ENCODE measurements around the gene CDH13.

DNA sequence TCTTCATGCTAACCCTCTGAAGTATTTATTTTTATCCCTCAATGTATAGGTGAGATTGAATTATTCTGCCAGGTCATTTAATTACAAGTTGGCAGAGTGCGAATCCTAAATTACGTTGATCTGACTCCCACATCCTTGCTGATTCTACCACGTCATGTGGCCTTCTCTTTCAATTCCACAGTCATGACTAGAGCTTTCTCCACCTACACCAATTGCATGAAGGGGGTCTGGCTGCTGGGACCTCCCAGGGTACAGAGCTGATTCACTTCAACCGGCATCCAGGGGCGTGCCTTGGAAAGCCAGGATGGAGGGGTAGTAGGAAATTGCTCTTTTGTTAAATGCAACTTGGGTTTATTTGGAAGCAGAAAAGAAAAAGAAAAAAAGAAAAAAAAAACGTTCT, 41.1 kb upstream of the CDH13 start:
- TF ChIP-seq, protein P1, sequence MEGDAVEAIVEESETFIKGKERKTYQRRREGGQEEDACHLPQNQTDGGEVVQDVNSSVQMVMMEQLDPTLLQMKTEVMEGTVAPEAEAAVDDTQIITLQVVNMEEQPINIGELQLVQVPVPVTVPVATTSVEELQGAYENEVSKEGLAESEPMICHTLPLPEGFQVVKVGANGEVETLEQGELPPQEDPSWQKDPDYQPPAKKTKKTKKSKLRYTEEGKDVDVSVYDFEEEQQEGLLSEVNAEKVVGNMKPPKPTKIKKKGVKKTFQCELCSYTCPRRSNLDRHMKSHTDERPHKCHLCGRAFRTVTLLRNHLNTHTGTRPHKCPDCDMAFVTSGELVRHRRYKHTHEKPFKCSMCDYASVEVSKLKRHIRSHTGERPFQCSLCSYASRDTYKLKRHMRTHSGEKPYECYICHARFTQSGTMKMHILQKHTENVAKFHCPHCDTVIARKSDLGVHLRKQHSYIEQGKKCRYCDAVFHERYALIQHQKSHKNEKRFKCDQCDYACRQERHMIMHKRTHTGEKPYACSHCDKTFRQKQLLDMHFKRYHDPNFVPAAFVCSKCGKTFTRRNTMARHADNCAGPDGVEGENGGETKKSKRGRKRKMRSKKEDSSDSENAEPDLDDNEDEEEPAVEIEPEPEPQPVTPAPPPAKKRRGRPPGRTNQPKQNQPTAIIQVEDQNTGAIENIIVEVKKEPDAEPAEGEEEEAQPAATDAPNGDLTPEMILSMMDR (IDR thresholded peaks at IDR 0.05; ENCODE audit: poor library complexity), result no peak
- TF ChIP-seq EZH2 (IDR thresholded peaks at IDR 0.05; ENCODE audit: borderline replicate concordance) (no peak), EZH2phosphoT487 (IDR thresholded peaks at IDR 0.05; ENCODE audit: low read depth, severe bottlenecking, unreplicated experiment) (no peak)

All from hepatocyte (in vitro differentiated cells).